HepG2 (cell line): ENCODE results near the gene NEK7. TPM values are rescaled to one million over a fixed set of nuclear protein-coding genes. Genes with fewer than 3 reads are reported as not detected.

ENCODE experiments used
- ESRRA ChIP-seq: sonication (generic); formaldehyde crosslinking; IDR thresholded peaks from 2 replicates; pipeline ENCODE4 v1.5.1; 2020; ENCODE audit warnings: mild to moderate bottlenecking, low read depth, missing genetic modification reagents
- FOXK1 ChIP-seq: sonication (generic); formaldehyde crosslinking; IDR thresholded peaks from 2 replicates; pipeline ENCODE4 v1.4.0; 2020; ENCODE audit warnings: low read depth, missing genetic modification reagents, borderline replicate concordance
- FOXK2 ChIP-seq: fragments of 450-650 bp; IDR thresholded peaks from 2 replicates; pipeline ENCODE4 v1.6.1; 2016
- GABPB1 ChIP-seq: IDR thresholded peaks from 2 replicates; pipeline ENCODE4 v1.6.1; 2016; ENCODE audit warnings: mild to moderate bottlenecking, missing genetic modification reagents, moderate library complexity, missing compliant biosample characterization
- HDAC1 ChIP-seq: sonication (generic); formaldehyde crosslinking; IDR thresholded peaks from 2 replicates; pipeline ENCODE4 v1.5.1; 2020; ENCODE audit warnings: mild to moderate bottlenecking, missing genetic modification reagents
- KDM5A ChIP-seq: fragments of 200-600 bp; sonication (generic); IDR thresholded peaks from 2 replicates; pipeline ENCODE4 v1.7.0; 2018; ENCODE audit warnings: antibody characterized with exemption, mild to moderate bottlenecking, low read length, borderline replicate concordance
- MEIS2 ChIP-seq: sonication (generic); formaldehyde crosslinking; IDR thresholded peaks from 2 replicates; pipeline ENCODE4 v1.9.0; 2021; ENCODE audit warnings: mild to moderate bottlenecking, missing genetic modification reagents
- NCOA1 ChIP-seq: sonication (generic); formaldehyde crosslinking; IDR thresholded peaks from 2 replicates; pipeline ENCODE4 v1.9.0; 2021; ENCODE audit warnings: missing genetic modification reagents
- NCOA5 ChIP-seq: sonication (generic); formaldehyde crosslinking; IDR thresholded peaks from 2 replicates; pipeline ENCODE4 v1.4.0; 2020; ENCODE audit warnings: missing genetic modification reagents
- NRL ChIP-seq: sonication (generic); formaldehyde crosslinking; IDR thresholded peaks from 2 replicates; pipeline ENCODE4 v1.5.0; 2020; ENCODE audit warnings: missing genetic modification reagents, mild to moderate bottlenecking, moderate library complexity, borderline replicate concordance
- PCBP2 ChIP-seq: fragments of 200-400 bp; formaldehyde crosslinking; optimal IDR thresholded peaks from 2 replicates; pipeline ENCODE3; 2018; ENCODE audit warnings: low read length, low read depth; ENCODE audit not compliant: poor library complexity, severe bottlenecking
- SOX6 ChIP-seq, 2 experiments: fragments of 450-650 bp in 1 of 2; sonication (generic) in 1 of 2; formaldehyde crosslinking in 1 of 2; IDR thresholded peaks; 2 replicates each; pipeline versions ENCODE4 v1.4.0 to v1.6.1; 2017 to 2020; ENCODE audit warnings: antibody characterized with exemption in 1 of 2, mild to moderate bottlenecking in 1 of 2, missing genetic modification reagents in 1 of 2
- SRF ChIP-seq: IDR thresholded peaks from 2 replicates; pipeline ENCODE4 v1.6.1; 2011; ENCODE audit warnings: mild to moderate bottlenecking, low read depth, low read length, moderate library complexity
- ZBTB38 ChIP-seq: sonication (generic); formaldehyde crosslinking; IDR thresholded peaks from 2 replicates; pipeline ENCODE4 v1.5.1; 2020; ENCODE audit warnings: mild to moderate bottlenecking, missing genetic modification reagents
- ZBTB42 ChIP-seq: sonication (generic); formaldehyde crosslinking; IDR thresholded peaks from 2 replicates; pipeline ENCODE4 v1.5.0; 2020; ENCODE audit warnings: mild to moderate bottlenecking, missing genetic modification reagents
- ZNF230 ChIP-seq: sonication (generic); formaldehyde crosslinking; IDR thresholded peaks from 2 replicates; pipeline ENCODE4 v1.4.0; 2020; ENCODE audit warnings: mild to moderate bottlenecking, missing genetic modification reagents
- ZNF232 ChIP-seq: sonication (generic); formaldehyde crosslinking; IDR thresholded peaks from 2 replicates; pipeline ENCODE4 v1.4.0; 2020; ENCODE audit warnings: missing genetic modification reagents, borderline replicate concordance
- ZNF282 ChIP-seq: fragments of 450-650 bp; IDR thresholded peaks from 2 replicates; pipeline ENCODE4 v1.6.1; 2018; ENCODE audit not compliant: partially characterized antibody
- ZNF333 ChIP-seq: sonication (generic); formaldehyde crosslinking; IDR thresholded peaks from 2 replicates; pipeline ENCODE4 v1.4.0; 2020; ENCODE audit warnings: mild to moderate bottlenecking, missing genetic modification reagents, borderline replicate concordance
- ZNF34 ChIP-seq: sonication (generic); formaldehyde crosslinking; IDR thresholded peaks from 2 replicates; pipeline ENCODE4 v1.4.0; 2020; ENCODE audit warnings: mild to moderate bottlenecking, missing genetic modification reagents, borderline replicate concordance
- ZNF644 ChIP-seq: IDR thresholded peaks from 2 replicates; pipeline ENCODE4 v1.6.1; 2016; ENCODE audit warnings: low read depth
- polyA plus RNA-seq, 8 experiments: library from polyadenylated mRNA; depleted of rRNA in 3 of 8; stranded (reverse) in 7 of 8; unstranded in 1 of 8; fragments of >200 nt; fragmentation: Illumina TruSeq in 4 of 8; extraction: Trizol in 4 of 8; gene quantifications; 2 replicates each; pipeline versions ENCODE4 v1.2.1 to v1.2.3, GENCODE V29; 2011 to 2016; ENCODE audit warnings: low read depth in 4 of 8, missing spikeins in 1 of 8, mixed read lengths in 1 of 8; ENCODE audit not compliant: insufficient read depth in 1 of 8
- total RNA-seq, 5 experiments: library from RNA; depleted of rRNA; stranded (reverse); fragments of >200 nt; fragmentation: Illumina TruSeq; extraction: Trizol; gene quantifications; 2 replicates each; pipeline ENCODE4 v1.2.3, GENCODE V29; 2016; ENCODE audit warnings: low read depth in 1 of 5
- TF ChIP-seq, protein P1 (sequence below), 2 experiments: fragments of 450-650 bp in 1 of 2; sonication (generic) in 1 of 2; formaldehyde crosslinking in 1 of 2; IDR thresholded peaks; 2 replicates each; pipeline versions ENCODE4 v1.6.1 to v1.8.0; 2016 to 2022; ENCODE audit warnings: antibody characterized with exemption in 1 of 2, mild to moderate bottlenecking in 1 of 2, missing genetic modification reagents in 1 of 2
- TF ChIP-seq, protein P2 (sequence below): IDR thresholded peaks from 2 replicates; pipeline ENCODE4 v1.6.1; 2012; ENCODE audit warnings: inconsistent platforms

The NEK7 gene
- total and polyA plus RNA-seq, 2 of the 13 experiments (the other 11 are each of a cell fraction or from before 2014, with no cell fraction given): 18.1 to 19.2 TPM

- TF ChIP-seq, protein P1, sequence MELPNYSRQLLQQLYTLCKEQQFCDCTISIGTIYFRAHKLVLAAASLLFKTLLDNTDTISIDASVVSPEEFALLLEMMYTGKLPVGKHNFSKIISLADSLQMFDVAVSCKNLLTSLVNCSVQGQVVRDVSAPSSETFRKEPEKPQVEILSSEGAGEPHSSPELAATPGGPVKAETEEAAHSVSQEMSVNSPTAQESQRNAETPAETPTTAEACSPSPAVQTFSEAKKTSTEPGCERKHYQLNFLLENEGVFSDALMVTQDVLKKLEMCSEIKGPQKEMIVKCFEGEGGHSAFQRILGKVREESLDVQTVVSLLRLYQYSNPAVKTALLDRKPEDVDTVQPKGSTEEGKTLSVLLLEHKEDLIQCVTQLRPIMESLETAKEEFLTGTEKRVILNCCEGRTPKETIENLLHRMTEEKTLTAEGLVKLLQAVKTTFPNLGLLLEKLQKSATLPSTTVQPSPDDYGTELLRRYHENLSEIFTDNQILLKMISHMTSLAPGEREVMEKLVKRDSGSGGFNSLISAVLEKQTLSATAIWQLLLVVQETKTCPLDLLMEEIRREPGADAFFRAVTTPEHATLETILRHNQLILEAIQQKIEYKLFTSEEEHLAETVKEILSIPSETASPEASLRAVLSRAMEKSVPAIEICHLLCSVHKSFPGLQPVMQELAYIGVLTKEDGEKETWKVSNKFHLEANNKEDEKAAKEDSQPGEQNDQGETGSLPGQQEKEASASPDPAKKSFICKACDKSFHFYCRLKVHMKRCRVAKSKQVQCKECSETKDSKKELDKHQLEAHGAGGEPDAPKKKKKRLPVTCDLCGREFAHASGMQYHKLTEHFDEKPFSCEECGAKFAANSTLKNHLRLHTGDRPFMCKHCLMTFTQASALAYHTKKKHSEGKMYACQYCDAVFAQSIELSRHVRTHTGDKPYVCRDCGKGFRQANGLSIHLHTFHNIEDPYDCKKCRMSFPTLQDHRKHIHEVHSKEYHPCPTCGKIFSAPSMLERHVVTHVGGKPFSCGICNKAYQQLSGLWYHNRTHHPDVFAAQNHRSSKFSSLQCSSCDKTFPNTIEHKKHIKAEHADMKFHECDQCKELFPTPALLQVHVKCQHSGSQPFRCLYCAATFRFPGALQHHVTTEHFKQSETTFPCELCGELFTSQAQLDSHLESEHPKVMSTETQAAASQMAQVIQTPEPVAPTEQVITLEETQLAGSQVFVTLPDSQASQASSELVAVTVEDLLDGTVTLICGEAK (IDR thresholded peaks at IDR 0.05): no peak
- TF ChIP-seq, protein P1 (CRISPR knock-in tag; IDR thresholded peaks at IDR 0.05): no peak
- TF ChIP-seq ESRRA (CRISPR knock-in tag): 0 out of 2 replicates have a peak, but pooled peaks have one; percentile 21
- no peak for TF ChIP-seq ZNF34
- TF ChIP-seq GABPB1 (CRISPR knock-in tag): no peak
- no peak for TF ChIP-seq NRL (CRISPR knock-in tag)
- no peak for TF ChIP-seq FOXK1
- no peak for TF ChIP-seq ZBTB42 (CRISPR knock-in tag)
- no peak for TF ChIP-seq ZNF282
- no peak for TF ChIP-seq ZNF333 (CRISPR knock-in tag)
- peak; percentile 47; the same call in 1 of the 2 replicates for TF ChIP-seq HDAC1 (CRISPR knock-in tag)
- TF ChIP-seq MEIS2 (CRISPR knock-in tag): no peak
- no peak for TF ChIP-seq NCOA1
- TF ChIP-seq ZBTB38 (CRISPR knock-in tag): no peak
- no peak for TF ChIP-seq PCBP2
- TF ChIP-seq, protein P2, sequence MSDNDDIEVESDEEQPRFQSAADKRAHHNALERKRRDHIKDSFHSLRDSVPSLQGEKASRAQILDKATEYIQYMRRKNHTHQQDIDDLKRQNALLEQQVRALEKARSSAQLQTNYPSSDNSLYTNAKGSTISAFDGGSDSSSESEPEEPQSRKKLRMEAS: no peak
- TF ChIP-seq NCOA5 (CRISPR knock-in tag): no peak
- no peak for TF ChIP-seq ZNF230 (CRISPR knock-in tag)
- peak; percentile 66; the same call in 1 of the 2 replicates for TF ChIP-seq ZNF644 (CRISPR knock-in tag)
- TF ChIP-seq SOX6 (IDR thresholded peaks at IDR 0.05): no peak
- TF ChIP-seq SOX6 (CRISPR knock-in tag; IDR thresholded peaks at IDR 0.05): peak; percentile 88
- TF ChIP-seq KDM5A: no peak
- TF ChIP-seq FOXK2: no peak
- TF ChIP-seq SRF: no peak
- no peak for TF ChIP-seq ZNF232
Measured at GRCh38 chr1:198162091-198162767, 5.4 kb downstream of the NEK7 start (continued).
